Measurements from ENCODE around the gene MTA1.

DNA sequence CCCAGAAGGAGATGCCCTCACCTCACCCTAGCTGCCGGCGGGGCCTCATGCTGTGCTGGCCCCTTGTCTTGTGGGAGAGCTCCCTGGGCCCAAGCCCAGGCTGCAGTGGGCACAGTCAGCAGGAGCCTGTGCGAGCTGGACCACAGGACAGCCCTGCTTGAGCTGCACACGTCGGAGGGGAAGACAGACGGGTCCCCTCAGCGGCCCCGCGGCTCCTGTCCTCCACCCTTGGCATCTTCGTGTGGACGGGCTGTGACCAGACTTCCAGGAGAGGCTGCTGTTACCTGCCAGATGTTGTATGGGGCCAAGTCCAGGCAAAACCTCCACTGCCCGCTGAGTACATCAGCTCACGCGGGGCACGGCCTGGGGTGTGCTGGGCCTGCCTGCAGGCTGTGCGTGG is 30.7 kb upstream of the MTA1 start:
- TF ChIP-seq CTCF (IDR thresholded peaks at IDR 0.05; ENCODE audit: low read length) (no peak), EZH2 (optimal IDR thresholded peaks at IDR 0.05; ENCODE audit: low read depth, low read length) (no peak)

All from MM.1S (cell line).